DND-41 (cell line): ENCODE data around the gene GRHL3.

Experiments
- ATAC-seq: fragments of 200-7000 bp; cut with Tn5 transposase; 3 replicates; pipeline ENCODE4 v1.9.1; 2021; ENCODE audit warnings: low read depth; ENCODE audit not compliant: insufficient read depth
- DNase-seq: peaks from one replicate; pipeline ENCODE4 v3.0.0-alpha.2; 2020
- H2AFZ ChIP-seq: 2 replicates; pipeline ENCODE4 v1.6.0; 2012; ENCODE audit warnings: low read depth, low read length
- H3K27ac ChIP-seq: 2 replicates; pipeline ENCODE4 v1.5.1; 2012; ENCODE audit warnings: low read length, inconsistent platforms
- H3K27me3 ChIP-seq: fragments of 200-600 bp; sonication (generic); 2 replicates; pipeline ENCODE4 v1.6.0; 2012; ENCODE audit warnings: low read length, mild to moderate bottlenecking, inconsistent platforms; ENCODE audit not compliant: insufficient read depth, poor library complexity
- H3K36me3 ChIP-seq: 2 replicates; pipeline ENCODE4 v1.5.1; 2012; ENCODE audit warnings: low read length, inconsistent platforms; ENCODE audit not compliant: insufficient read depth
- H3K4me1 ChIP-seq: 2 replicates; pipeline ENCODE4 v1.5.1; 2012; ENCODE audit warnings: mild to moderate bottlenecking, low read length; ENCODE audit not compliant: insufficient read depth
- H3K4me2 ChIP-seq: 2 replicates; pipeline ENCODE4 v1.6.0; 2012; ENCODE audit warnings: mild to moderate bottlenecking, moderate library complexity, low read length, inconsistent platforms; ENCODE audit not compliant: insufficient read depth
- H3K4me3 ChIP-seq, 2 experiments: fragments of 200-600 bp in 1 of 2; shearing (Covaris generic) in 1 of 2; 2 replicates each; pipeline ENCODE4 v1.5.1; 2012 to 2016; ENCODE audit warnings: inconsistent platforms in 2 of 2, low read length in 2 of 2, mild to moderate bottlenecking in 2 of 2, low read depth in 1 of 2, moderate library complexity in 1 of 2
- H3K79me2 ChIP-seq: 2 replicates; pipeline ENCODE4 v1.6.0; 2012; ENCODE audit warnings: low read length, inconsistent platforms; ENCODE audit not compliant: insufficient read depth
- H3K9ac ChIP-seq: 2 replicates; pipeline ENCODE4 v1.6.0; 2012; ENCODE audit warnings: low read depth, mild to moderate bottlenecking, inconsistent platforms, low read length, moderate library complexity
- H3K9me3 ChIP-seq: 2 replicates; pipeline ENCODE4 v1.5.1; 2012; ENCODE audit warnings: low read length, moderate library complexity, mild to moderate bottlenecking, inconsistent platforms; ENCODE audit not compliant: insufficient read depth, severe bottlenecking
- H4K20me1 ChIP-seq: 2 replicates; pipeline ENCODE4 v1.6.0; 2012; ENCODE audit warnings: low read length; ENCODE audit not compliant: insufficient read depth
- EZH2 ChIP-seq: IDR thresholded peaks from 3 replicates; pipeline ENCODE4 v1.6.1; 2012; ENCODE audit warnings: borderline replicate concordance, low read depth, mild to moderate bottlenecking, moderate library complexity, low read length, inconsistent platforms; ENCODE audit not compliant: severe bottlenecking
- TF ChIP-seq, protein P1 (sequence below): IDR thresholded peaks from 2 replicates; pipeline ENCODE4 v1.5.1; 2012; ENCODE audit warnings: borderline replicate concordance, low read length, moderate library complexity, mild to moderate bottlenecking; ENCODE audit not compliant: poor library complexity, severe bottlenecking; ENCODE audit errors: extremely low read depth

GRHL3 gene

DNA sequence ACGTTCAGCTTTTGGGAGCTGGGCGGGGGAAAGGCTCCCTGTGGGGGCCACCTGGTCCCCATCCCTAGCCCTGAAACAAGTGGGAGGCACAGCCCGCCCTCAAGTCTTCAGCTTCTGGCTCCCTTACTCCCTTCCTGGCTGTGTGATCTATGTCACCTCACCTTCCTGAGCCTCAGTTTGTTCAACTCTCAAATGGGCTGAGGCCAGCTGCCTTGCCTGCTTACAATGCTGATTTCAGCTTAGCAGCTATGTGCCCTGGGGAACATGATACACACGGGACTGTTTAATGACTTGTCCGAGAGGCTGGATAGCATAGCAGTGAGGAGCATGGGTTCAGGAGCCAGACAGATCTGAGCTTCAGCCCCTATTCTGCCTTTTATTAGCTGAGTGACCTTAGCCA, 19.3 kb downstream of the GRHL3 start:
- Histone ChIP-seq H3K9me3 (no peaks in the 10 kb centered on the region), H3K4me1 (no peaks in the 10 kb centered on the region), H3K4me2 (no peak overlapping the region), H2AFZ (no peak overlapping the region), H3K79me2 (no peaks in the 10 kb centered on the region), H4K20me1 (peaks cover 22% of the 10 kb centered on the region), H3K36me3 (no peaks in the 10 kb centered on the region), H3K4me3 (no peak overlapping the region), H3K9ac (no peak overlapping the region), H3K27ac (no peak overlapping the region), H3K27me3 (peaks cover 34% of the 10 kb centered on the region)
- DNase-seq (no peak), ATAC-seq (no peak)
- no peak for TF ChIP-seq EZH2
- TF ChIP-seq, protein P1, sequence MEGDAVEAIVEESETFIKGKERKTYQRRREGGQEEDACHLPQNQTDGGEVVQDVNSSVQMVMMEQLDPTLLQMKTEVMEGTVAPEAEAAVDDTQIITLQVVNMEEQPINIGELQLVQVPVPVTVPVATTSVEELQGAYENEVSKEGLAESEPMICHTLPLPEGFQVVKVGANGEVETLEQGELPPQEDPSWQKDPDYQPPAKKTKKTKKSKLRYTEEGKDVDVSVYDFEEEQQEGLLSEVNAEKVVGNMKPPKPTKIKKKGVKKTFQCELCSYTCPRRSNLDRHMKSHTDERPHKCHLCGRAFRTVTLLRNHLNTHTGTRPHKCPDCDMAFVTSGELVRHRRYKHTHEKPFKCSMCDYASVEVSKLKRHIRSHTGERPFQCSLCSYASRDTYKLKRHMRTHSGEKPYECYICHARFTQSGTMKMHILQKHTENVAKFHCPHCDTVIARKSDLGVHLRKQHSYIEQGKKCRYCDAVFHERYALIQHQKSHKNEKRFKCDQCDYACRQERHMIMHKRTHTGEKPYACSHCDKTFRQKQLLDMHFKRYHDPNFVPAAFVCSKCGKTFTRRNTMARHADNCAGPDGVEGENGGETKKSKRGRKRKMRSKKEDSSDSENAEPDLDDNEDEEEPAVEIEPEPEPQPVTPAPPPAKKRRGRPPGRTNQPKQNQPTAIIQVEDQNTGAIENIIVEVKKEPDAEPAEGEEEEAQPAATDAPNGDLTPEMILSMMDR = no peak

DNA sequence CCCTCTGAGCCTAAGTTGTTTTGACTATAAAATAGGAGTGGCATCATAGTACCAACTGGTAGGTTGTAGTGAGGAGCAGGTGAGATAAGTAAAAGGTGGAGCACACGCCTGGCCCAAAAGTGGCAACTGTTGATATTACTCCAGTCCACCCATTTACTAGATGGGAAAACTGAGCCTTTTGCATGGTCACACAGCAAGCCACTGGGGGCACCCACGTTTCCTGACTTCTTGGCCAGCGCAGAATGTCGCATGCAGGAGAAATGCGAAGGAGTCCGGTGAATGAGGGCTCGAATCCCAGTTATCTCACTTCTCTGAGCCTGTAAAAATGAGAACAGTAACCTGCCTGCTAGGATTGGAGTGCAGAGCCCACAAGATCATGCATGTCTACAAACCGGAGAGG, 20.8 kb downstream of the GRHL3 start:
- no peak for DNase-seq
- no peak for ATAC-seq
- Histone ChIP-seq H3K9ac (no peak overlapping the region), H3K36me3 (no peaks in the 10 kb centered on the region), H3K27ac (no peak overlapping the region), H3K4me2 (no peak overlapping the region), H3K27me3 (peaks cover 29% of the 10 kb centered on the region), H3K4me1 (no peaks in the 10 kb centered on the region), H2AFZ (no peak overlapping the region), H3K4me3 (no peak overlapping the region), H3K79me2 (no peaks in the 10 kb centered on the region), H3K9me3 (no peaks in the 10 kb centered on the region), H4K20me1 (peaks cover 22% of the 10 kb centered on the region)
- TF ChIP-seq, protein P1 = no peak
- TF ChIP-seq EZH2 = no peak

DNA sequence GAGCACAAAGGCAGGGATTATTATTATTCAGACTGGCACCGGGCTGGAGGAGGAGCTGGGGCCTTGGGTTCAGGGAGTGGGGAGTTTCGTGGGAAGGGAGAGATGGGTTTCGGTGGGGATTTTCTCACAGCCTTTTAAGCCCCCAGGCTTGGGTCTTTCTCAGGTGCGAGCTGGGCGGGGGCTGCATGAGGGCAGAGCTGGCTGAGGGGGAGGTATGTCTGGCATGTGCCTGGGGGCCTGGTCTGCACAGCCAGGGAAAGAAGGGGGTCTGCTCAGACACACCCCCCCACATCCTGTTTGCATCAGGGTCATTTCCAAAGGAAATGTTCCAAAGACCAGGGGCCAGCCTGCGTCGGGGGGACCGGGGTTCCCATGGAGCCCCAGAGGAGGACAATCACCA, 21.6 kb downstream of the GRHL3 start:
- DNase-seq (no peak), ATAC-seq (no peak)
- Histone ChIP-seq H4K20me1 (peaks cover 22% of the 10 kb centered on the region), H3K4me2 (no peak overlapping the region), H2AFZ (no peak overlapping the region), H3K9ac (no peak overlapping the region), H3K9me3 (no peaks in the 10 kb centered on the region), H3K27ac (no peak overlapping the region), H3K79me2 (no peaks in the 10 kb centered on the region), H3K4me1 (no peaks in the 10 kb centered on the region), H3K36me3 (no peaks in the 10 kb centered on the region), H3K4me3 (no peak overlapping the region), H3K27me3 (peaks cover 29% of the 10 kb centered on the region)
- TF ChIP-seq, protein P1 = no peak
- no peak for TF ChIP-seq EZH2

DNA sequence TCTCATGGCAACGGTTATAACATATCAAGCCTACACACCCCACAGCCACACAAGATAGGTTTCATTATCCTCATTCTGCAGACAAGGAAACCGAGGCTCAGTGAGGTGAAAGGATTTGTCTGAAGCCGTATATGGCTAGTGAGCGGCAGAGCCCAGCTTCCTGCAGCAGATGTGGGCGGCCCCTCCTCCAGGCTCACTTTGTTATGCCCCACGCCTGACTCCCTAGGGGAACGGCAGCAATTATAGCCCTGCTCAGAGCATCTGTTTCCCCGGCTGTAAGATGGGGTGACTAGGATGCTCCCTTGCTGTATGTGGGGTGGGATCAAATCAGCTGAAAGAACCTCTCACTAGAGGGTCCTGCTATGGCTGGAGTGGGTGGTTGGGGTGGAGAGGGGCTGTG, 22.1 kb downstream of the GRHL3 start:
- no peaks in the 10 kb centered on the region for H3K79me2 ChIP-seq
- no peak overlapping the region for H2AFZ ChIP-seq
- H3K9me3 ChIP-seq = no peaks in the 10 kb centered on the region
- H3K36me3 ChIP-seq = no peaks in the 10 kb centered on the region
- H4K20me1 ChIP-seq = peaks cover 22% of the 10 kb centered on the region
- TF ChIP-seq EZH2 = no peak
- TF ChIP-seq, protein P1 = no peak
- no peak overlapping the region for H3K4me2 ChIP-seq
- no peak for ATAC-seq
- no peaks in the 10 kb centered on the region for H3K4me1 ChIP-seq
- peaks cover 27% of the 10 kb centered on the region for H3K27me3 ChIP-seq
- no peak overlapping the region for H3K9ac ChIP-seq
- no peak overlapping the region for H3K4me3 ChIP-seq
- no peak overlapping the region for H3K27ac ChIP-seq
- no peak for DNase-seq
